Mammary epithelial cell (primary cell): ENCODE measurements around the gene PKD1.
"Not testable (repeated sequence)": the region's sequence is repeated elsewhere in the genome, so short reads cannot be mapped to it uniquely, and the experiment has no call there.

Experiments used
- CTCF ChIP-seq, 2 donors: IDR thresholded peaks in 1 of 2; conservative IDR thresholded peaks in 1 of 2; 2 replicates each; pipeline ENCODE4 v1.5.1; 2011 to 2012; ENCODE audit warnings: inconsistent platforms in 2 of 2, low read length in 2 of 2, mild to moderate bottlenecking in 2 of 2, control low read depth in 1 of 2, low read depth in 1 of 2; ENCODE audit not compliant: insufficient read depth in 1 of 2; ENCODE audit errors: extremely low read depth in 1 of 2
- EZH2 ChIP-seq: IDR thresholded peaks from 2 replicates; pipeline ENCODE4 v1.6.1; 2012; ENCODE audit warnings: low read length, inconsistent platforms, borderline replicate concordance

DNA sequence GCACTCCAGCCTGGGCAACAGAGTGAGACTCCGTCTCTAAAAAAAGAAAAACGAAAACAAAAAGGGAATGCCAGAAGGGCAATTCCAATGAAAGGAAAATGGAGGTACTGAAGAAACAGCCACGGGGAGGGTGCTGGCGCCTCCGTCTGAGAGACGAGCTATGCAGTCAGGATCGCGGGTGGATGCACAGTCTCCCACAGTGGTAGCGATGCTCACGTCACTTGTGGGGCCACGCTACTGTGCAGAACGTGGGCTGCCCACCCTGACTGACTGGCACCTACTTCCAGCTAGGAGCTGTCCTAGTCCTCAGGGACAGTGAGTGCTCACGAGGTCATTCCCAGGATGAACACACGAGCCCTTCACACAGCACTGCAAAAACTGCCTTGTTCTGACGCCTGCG lies 34.1 kb downstream of the PKD1 start:
- not testable (repeated sequence) for TF ChIP-seq CTCF (conservative IDR thresholded peaks at IDR 0.05 in 1 of 2, IDR thresholded peaks at IDR 0.05 in 1 of 2; ENCODE audit: extremely low read depth in 1 of 2, insufficient read depth in 1 of 2, low read depth in 1 of 2, low read length in 2 of 2); EZH2
